Measurements from ENCODE around the gene PLEKHN1.

Gene PLEKHN1, protein sequence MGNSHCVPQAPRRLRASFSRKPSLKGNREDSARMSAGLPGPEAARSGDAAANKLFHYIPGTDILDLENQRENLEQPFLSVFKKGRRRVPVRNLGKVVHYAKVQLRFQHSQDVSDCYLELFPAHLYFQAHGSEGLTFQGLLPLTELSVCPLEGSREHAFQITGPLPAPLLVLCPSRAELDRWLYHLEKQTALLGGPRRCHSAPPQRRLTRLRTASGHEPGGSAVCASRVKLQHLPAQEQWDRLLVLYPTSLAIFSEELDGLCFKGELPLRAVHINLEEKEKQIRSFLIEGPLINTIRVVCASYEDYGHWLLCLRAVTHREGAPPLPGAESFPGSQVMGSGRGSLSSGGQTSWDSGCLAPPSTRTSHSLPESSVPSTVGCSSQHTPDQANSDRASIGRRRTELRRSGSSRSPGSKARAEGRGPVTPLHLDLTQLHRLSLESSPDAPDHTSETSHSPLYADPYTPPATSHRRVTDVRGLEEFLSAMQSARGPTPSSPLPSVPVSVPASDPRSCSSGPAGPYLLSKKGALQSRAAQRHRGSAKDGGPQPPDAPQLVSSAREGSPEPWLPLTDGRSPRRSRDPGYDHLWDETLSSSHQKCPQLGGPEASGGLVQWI

DNA sequence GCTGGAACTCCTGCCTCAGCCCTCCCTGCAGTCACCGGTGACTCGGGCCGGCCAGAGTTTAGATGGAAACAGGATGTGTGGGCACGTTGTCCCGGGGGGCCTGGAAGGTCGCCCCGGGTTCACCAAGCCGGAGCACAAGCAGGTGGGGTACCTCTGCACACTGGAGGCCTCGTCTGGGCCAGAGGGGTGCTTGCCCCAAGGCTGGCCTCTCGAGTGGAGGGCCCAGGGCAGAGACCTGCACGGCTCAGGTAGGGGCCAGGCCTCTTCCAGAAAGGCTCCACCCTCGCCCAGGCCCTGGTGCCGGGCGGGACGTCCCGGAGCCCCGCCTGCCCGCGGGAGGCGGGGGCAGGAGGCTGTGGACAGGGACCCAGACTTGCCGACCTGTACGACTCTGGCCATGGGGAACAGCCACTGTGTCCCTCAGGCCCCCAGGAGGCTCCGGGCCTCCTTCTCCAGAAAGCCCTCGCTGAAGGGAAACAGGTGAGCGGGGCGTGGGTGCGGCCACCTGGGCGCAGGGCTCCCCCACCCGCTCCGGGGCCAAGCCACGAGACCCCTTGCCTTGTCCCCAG, at the start of gene PLEKHN1:
Gene PLEKHN1, plus strand, starts transcription at position 348 of the 569 bp plus-strand sequence. Its CDS starts 50 bp downstream, at position 398.
- no peak for DNase-seq (ENCODE audit: low spot score)

DNA sequence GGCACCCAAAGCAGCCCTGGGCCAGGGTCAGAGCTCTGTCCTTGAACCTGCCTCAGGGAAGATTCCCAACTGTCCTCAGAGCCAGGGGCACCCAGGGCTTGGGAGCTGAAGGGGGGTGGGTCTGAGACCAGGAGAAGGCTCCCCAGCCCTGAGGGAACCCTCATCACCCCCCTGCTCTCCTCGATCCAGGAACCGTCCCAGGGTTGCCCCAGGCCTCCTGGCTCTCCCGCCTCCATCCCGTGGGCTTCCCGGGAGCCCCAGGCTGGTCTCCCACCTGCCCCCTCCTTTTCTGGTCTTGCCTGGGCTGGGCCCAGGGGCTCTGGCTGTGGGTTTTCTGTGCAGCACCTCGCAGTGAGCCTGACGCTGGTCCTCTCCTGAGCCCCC, 49.2 kb upstream of the PLEKHN1 start:
- no peak for DNase-seq (ENCODE audit: low spot score)

DNA sequence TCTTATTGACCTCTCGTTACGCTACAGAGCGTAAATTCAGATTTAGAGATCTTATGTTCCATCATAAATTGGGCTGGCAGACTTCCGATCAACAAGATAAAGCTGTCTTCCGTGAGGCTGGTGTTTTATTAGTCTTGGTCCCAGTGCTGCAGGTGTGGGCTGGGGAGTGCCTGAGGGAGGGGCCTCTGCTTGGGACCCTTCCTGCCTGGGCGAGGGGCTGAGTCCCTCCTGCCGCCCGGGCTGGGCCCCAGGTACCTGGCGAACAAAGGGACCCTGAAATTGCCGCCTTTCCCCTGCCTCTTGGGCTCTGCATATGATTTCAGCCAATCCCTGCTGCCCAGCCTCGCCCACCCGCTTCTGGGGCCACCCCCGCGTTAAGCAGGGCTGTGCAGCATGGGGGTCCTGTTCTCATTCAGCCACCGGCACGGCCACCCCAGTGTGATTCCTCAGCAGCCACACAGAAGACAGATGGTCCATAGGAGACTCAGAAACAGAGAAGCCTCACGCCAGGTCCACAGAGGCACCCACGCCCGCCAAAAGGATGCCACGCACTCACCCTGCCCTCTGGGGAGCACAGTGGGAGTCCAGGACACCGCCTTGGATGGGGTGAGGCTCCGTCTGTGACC, 48.7 kb upstream of the PLEKHN1 start:
- DNase-seq (ENCODE audit: low spot score): no peak

DNA sequence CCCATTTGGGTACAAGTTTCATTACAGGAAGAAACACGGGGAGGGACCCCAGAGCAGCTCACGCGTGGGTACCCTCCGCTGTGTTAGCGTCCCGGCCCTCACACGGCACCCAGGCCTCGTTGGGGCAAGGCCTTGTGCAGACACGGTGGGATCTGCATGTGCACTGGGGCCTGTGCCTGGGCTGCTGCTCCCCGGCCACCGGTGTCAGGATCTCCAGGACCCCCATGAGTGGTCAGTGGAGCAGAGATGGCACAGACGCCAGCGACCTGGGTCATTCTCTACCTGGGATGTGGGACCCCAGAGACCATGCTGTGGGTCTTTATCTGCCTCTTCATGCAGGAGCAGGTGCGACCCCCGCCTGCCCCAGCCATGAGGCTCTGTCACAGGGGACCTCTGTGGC, 47.9 kb upstream of the PLEKHN1 start:
- DNase-seq (ENCODE audit: low spot score): no peak

DNA sequence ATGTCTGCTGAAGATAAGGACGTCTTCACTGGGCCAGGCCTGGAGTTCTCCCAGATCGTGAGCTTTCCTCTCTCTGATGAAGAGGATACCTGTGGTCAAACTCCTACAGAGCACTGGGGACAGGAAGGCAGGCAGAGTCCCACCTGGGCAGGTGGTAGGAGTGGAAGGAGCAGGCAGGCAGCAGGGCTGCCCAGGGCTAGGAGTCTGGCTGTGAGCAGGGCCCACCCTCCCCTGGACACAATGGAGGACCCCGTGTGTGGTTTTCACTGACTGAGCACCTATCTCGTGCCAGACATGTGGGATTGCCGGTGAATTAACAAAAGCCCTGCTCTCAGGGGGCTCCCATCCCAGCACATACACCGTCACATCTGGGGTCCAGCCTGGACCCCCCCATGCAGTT, 47.4 kb upstream of the PLEKHN1 start:
- DNase-seq (ENCODE audit: low spot score): no peak

DNA sequence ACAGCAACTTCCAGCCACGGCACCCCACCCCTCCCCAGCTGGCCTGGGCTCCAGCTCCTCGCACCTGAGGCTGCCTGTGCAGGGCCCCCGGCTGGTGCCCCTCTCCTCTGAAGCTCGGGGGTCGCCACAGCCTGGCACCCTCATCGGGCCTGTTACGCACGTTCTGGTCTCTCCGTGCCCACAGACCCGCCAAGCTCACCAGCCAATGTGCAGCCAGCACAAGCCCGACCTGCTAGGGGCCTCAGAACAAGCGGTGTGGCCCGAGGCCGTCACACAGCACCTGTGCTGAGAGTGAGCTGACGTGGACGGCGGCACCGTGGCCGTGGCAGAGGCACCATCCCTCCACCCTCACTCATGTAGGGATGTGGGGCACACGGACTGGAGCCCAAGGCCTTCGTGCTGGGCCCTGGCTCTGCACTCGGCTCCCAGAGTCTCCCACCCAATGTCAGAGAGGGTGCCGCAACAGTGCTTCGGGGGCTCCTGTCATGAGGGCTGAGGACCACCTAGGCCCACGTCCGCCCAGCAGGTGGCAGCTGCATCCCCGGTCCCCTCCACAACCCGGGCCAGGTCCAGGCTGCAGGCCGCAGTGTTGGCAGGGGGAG, 46.9 kb upstream of the PLEKHN1 start:
- DNase-seq (ENCODE audit: low spot score): no peak

DNA sequence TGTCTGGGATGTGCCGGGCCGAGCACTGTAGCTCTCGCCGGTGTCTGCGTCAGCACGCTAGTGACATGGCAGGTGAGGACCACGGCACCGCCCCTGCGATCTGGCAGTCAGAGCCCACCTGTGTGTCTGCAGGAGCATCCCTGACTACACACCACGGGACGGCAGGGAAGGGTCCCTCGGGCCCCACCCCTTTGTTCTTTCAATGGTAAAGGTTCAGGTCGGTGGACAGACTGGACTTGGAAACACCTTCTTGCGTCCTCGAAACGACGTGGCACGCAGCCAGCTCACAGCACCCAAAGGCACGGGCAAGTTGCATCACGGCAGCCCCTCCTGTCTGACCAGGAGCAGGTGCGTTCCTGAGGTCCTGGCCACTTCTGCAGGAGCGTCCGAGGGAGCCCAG, 46.3 kb upstream of the PLEKHN1 start:
- no peak for DNase-seq (ENCODE audit: low spot score)

DNA sequence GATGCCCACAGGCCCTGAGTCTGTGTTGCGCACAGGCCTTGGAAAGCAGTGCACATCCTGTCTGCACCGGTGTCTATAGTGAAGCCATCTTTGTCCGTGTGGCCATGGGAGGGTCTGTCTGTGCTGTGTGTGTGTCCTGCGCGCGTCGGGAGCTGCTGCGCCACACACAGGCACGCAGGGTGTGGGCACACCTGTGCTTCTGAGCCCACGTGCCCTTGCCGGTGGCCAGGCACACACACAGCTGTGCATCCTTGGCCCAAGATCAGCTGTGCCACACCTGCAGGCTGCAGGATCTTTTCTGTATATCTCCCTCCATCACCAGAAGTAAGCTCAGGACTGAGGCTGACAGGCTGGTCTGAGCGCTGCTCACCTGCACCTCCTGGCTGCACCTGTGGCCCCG, 45.8 kb upstream of the PLEKHN1 start:
- DNase-seq (ENCODE audit: low spot score): no peak

DNA sequence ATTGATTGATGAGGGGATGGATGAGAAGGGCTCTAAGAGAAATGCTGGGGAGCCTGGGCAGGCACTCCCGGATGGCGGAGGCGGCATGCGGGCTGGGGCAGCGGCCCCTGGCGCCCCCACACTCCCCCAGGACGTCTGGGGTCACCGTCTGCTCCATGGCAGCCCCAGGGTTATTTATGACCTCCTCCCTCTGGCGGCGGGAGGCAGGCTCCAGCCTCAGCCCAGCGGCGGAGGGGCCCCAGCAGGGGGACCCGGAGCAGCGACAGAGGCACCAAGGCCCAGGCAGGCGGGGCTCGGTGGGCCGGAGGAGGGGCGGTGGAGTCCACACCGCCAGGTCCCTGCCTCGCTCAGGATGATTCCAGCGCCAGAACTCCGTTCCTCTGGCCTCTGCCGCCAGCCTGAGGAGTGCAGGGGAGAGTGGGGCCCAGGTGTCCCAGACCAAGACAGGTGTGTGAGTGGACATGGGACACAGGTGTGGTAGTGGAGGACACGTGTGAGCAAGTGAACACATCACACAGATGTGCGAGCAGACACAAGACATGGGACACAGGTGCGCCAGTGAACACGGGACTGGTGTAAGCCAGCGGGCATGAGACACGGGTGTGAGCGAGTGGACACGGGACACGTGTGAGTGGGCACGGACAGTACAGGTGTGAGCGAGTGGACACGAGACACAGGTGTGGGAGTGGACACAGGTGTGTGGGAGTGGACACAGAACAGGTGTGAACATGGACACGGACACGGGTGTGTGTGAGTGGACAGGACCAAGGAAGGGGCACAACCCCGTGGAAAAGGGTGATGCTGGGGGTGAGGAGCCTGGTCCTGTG, 45.1 kb upstream of the PLEKHN1 start:
- peak; percentile 89 for DNase-seq (ENCODE audit: low spot score)

DNA sequence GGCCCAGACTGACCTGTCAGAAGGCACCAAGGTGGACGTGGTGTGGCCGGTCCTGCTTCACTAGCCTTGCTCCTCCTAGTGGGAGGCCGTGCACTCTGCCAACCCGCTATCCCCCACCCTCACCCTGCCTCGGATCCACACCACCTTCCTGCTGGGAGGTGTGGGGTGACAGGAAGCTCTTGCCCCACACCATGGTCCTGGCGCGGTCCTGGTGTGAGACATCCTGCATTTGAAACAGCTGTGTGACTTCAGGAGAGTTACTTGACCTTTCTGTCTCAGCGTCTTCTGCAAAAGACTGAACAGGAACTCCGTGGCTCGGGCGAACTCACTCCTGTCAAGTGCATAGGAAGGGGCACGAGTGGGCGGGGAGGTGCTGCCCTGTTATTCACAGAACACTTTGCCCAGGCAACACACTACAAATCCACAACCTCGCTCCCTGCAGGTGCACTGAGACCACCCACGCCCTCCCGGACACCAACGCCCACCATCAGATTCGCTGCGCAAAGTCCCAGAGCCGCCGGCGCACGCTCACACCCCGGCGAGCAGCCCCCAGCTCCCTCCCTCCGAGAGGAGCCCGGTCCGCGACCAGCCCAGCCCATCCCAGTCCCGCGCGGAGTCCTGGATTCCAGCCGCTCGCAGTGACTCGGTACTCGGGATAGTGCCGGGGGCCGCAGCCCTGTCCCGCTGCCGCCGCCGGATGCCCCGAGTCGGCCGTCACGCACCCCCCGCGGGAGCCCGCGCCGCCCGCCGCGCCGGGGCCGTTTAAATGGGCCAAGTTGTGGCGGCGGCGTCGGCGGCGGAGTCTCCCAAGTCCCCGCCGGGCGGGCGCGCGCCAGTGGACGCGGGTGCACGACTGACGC, 42.9 kb upstream of the PLEKHN1 start, which contains the start of gene SAMD11:
Gene SAMD11, plus strand, starts transcription at position 793 of the 860 bp plus-strand sequence. CDS start 509 bp downstream, outside the sequence.
- DNase-seq (ENCODE audit: low spot score): peak; percentile 90

DNA sequence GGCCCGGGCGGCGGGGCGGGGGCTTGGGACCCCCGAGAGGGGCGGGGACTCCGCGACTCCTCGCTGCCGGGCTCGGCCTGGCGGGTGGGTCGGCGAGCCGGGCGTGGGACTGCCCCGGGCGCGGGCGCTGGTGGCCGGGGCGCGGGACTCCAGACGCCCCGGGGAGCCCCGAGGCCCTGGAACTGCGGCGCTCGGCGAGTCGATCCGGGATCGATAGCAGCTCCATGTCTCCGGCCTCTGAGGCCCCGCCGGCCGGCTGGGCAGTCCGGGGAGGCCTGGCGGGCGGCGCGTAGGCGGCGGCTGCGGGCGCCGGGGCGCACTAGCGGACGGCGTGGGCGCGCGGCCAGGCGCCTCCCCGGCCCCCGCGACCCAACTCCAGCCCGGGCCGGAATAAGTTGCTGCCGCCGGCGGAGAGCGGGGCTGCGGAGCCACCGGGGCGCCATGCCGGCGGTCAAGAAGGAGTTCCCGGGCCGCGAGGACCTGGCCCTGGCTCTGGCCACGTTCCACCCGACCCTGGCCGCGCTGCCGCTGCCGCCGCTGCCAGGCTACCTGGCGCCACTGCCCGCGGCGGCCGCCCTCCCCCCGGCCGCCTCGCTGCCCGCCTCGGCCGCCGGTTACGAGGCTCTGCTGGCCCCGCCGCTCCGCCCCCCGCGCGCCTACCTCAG, 42.2 kb upstream of the PLEKHN1 start:
- no peak for DNase-seq (ENCODE audit: low spot score)

DNA sequence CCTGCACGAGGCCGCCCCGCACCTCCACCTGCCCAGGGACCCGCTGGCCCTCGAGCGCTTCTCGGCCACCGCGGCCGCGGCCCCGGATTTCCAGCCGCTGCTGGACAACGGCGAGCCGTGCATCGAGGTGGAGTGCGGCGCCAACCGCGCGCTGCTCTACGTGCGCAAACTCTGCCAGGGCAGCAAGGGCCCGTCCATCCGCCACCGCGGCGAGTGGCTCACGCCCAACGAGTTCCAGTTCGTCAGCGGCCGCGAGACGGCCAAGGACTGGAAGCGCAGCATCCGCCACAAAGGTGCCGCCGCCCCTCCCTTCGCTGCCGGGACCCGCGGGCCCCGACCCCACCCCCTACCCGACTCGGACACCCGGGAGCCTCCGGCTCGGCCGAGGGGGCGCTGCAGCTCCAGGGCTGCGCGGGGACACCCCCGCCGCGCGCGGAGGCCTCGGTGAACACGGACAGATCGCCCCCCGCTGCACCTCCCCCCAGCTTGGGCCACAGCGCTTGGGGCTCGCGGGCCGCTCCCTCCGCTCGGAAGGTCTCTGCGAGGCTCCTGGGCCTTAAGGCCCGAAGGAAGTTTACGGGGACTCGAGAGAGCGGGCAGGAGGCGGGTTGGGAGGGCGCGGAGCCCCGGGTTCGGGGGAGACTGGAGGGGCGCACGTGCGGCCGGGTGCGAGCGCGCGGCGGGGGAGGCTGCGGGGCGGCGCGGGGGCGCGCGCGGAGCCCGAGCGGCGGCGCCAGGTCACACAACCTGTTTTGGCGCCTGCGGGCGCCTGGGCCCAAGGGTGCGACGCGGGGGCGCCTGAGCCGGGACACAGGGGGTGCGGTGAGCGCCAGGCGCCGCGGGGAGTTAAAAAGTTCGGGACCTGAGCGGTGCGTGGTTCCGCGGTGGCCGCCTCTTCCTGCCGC, 41.4 kb upstream of the PLEKHN1 start:
- no peak for DNase-seq (ENCODE audit: low spot score)

DNA sequence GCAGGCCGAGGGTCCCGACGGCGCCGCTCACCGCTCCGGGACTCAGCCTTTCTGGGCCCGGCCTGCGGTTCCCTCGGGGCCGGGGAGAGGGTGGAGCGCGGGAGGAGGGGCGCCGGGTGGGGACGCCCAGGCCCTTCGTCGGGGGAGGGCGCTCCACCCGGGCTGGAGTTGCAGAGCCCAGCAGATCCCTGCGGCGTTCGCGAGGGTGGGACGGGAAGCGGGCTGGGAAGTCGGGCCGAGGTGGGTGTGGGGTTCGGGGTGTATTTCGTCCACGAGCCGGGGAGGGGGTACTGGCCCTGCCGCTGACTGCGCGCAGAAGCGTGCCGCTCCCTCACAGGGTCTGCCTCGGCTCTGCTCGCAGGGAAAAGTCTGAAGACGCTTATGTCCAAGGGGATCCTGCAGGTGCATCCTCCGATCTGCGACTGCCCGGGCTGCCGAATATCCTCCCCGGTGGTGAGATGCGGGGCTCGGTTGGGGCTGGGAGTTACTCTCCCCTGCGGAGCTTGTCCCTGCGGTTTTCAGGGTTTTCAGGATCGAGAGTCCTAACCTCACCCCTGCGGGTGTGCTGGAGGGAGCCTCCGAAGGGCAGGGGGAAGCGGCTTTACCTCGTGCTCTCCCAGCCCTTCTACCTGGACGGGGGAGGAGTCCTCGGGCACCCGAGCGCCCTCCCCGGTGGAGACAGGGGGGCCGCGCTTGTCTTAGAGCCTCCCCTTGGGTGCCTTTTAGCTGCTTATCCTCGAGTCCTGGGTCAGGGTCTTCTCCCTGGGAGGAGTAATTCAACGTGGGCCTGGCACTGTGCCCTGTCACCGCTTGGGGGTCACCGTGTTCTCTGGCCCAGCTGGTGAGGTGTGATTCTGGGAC, 40.5 kb upstream of the PLEKHN1 start:
- DNase-seq (ENCODE audit: low spot score): no peak

DNA sequence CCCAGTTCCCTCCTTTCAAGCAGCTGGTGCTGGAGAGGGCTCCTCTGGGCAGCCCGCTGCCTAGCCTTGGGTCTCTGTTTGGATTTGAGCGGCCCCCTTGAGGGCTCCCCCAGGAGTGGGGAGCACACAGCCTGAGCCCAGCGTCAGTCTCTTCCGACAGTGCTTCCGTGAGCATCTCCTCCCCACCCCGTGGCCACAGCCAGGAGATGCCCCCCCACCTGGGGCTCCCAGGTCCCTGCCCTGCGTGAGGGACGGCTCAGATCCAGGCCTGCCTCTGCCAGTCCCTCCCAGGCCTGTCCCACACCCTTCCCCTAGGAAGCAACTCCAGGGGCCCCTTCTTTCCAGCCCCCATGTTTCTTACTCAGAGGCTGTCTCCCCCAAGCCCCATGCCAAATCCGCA, 39.0 kb upstream of the PLEKHN1 start:
- DNase-seq (ENCODE audit: low spot score): no peak

DNA sequence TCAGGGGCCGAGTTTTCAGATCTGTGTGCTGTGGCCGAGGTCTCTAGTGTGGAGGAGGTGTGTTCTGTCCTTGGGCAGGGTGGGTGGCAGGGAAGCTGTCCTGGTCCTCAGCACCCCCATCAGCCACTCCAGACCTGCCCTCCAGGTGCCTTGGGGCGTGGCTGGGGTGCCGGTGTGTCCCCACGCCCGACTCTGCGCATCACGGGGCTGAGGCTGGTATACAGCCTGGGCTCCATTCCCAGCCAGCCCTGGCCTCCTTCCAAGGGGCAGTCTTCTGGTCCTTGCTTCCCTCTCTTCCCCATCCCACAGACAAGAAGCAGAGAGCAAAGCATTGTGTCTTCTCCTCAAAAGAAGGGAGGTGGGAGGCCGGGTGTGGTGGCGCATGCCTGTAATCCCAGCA, 38.5 kb upstream of the PLEKHN1 start:
- DNase-seq (ENCODE audit: low spot score): no peak

DNA sequence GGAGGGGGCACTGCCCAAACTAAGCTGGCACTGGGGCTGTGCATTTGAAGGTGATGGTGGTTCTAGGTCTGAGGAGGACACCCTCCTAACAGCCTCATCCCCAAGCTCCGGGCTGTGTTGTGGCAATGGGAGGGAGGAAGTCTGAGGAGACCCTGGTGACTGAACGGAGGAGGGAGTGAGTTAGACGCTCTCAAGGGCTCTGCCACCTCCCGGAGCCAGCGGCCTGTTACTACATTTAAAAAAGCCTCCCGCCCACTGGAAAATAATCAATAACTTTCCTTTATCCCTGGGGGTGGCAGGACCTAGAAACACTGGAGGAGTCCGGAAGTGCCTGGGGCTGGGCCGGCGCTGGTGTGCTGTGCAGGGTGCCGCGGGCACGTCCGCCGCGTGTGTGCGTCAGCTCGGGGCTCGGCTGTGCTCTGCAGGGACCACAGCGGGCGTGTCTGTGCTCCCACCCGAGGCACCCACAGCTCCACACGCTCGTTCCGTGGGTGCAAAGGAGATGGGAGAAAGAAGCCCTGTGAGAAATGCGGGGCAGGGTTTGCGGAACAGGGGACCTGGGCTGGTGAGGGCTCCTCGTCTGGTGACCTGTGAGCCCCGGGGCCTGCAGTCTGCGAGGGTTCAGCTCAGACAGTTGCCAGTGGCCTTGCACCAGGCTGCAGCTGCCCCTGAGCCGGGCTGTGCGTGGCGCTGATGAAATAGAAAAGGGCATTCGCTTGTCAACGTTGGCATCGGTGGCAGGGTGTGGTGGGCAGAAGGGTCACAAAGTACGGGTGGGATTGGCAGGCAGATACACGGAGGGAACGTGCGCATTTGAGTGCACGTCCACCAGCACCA, 37.2 kb upstream of the PLEKHN1 start:
- DNase-seq (ENCODE audit: low spot score): no peak
